Measurements from ENCODE around the gene MYH7.

Gene MYH7

GRCh38 chr14:23365732-23366425, 69.6 kb downstream of the MYH7 start:
- DNase-seq: no peak

GRCh38 chr14:23365036-23365731, 70.3 kb downstream of the MYH7 start, which contains the start of gene EFS:
Gene EFS, minus strand, starts transcription at chr14:23365172. Its CDS starts 147 bp downstream, at chr14:23365025.
- DNase-seq: no peak

DNA sequence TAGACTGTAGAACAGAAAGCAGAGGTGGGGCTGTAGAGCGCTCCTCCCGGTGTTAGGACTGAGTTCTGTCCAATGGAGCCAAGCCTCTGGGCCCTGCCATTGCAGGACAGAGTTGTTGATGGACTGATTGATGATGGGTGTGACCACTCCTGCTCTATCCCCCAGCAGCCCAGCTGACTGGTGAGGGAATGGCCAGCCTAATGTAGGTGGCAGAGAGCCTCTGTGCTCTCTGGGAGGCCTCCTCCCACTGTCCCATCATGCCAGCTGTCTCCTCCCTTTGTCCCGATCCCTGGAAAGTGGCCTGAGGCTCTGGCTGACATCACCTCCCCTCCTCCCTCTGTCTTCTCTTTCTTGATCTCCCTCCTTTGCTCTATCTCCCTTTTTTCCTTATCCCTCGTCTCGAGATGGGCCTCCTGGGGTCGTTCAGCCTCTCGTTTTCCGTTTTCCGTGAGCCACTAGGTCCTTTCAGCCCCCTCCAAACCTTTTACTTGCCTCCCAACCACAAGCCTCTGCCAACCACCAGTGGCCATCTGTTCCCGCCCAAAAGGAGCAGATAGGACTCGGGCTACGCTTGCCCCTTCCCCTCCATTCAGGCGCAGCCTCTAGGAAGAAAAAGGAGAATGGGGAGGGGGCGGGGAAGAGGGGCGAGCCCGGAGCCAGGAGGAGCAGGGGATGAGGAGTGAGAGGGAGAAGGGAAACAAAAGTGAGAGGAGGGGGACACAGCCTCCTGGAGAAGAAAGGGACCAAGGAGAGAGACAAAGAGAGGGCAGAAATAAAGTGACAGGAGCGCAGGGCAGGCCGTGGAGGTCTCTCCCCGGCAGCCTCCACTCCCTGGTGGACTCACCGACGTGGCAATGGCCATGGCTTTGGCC, 71.1 kb downstream of the MYH7 start:
- no peak for DNase-seq

All from COR-L47 (cell line).